ENCODE measurements around the gene XRCC1. TPM values are rescaled to one million over a fixed set of nuclear protein-coding genes. Genes with fewer than 3 reads are reported as not detected.

Gene XRCC1
- total and polyA plus RNA-seq, 2 of the 8 experiments (the other 6 are each of a cell fraction or from before 2014, with no cell fraction given): 42.5 to 44.4 TPM

DNA sequence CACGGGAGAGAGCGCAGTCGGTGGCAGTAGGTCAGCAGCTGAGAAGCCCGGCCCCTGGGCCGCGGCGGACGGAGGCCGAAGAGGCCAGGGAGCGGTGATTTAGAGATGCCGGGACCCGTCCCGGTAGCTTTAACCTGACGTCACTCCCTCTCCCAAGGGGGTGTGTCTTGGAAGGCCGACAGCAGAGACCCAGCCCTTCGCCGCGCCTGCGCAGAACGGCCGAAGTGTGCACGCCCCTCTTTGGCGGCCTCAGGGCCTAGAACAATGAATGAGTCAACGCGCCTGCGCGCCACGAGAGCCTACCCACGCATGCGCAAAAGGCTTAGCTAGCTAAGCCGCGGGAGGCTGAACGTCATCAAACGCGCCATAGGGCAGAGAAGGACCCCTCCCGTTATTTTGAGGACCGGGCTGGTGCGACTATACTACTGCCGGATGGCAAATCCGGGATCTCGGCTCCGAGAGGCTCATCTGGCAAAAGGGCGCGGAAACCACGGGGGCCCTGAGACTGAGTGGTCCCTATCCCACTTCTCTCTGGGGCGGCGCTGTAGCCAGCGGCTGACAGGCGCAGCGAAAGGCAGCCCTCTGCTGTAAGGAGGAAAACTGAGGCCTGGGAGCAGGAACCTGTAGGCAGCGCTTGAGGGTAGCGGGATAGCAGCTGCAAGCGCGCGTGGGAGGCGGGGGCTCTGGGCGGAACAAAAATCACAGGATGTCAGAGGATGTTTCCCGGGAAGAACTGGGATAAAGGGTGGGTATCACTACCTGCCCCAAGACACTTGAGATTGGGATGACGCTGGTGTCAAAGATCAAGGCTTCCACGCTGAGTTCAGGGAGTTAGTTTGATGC is 20.9 kb upstream of the XRCC1 start, which contains the start of the genes IRGQ and ZNF576:
Gene IRGQ (minus strand): TSS at position 136 of the 843 bp plus-strand sequence. CDS start 796 bp downstream, outside the sequence.
Gene ZNF576 (plus strand): TSS at position 597 of the 843 bp plus-strand sequence. CDS start 514 bp downstream, outside the sequence.
- Histone ChIP-seq H3K27ac (ENCODE audit: low read depth, low read length) (peak within 1 kb of the TSS; percentile 97), H3K23ac (ENCODE audit: insufficient read length) (no peak within 1 kb of the TSS), H4K8ac (ENCODE audit: extremely low read depth, insufficient read depth, low read length) (peak within 1 kb of the TSS; percentile 97), H2BK20ac (ENCODE audit: low read length) (no peak within 1 kb of the TSS), H2BK15ac (ENCODE audit: low read length) (peak within 1 kb of the TSS; percentile 63; the same call in 1 of the 2 replicates), H2BK12ac (ENCODE audit: low read depth, low read length) (no peak within 1 kb of the TSS; the same call in 1 of the 2 replicates), H3K4me1 (replicated peaks in 1 of 4; ENCODE audit: control insufficient read depth in 3 of 4, insufficient read depth in 4 of 4, low read length in 3 of 4) (peaks cover 2 to 6% (median 3%) of the 10 kb centered on the region in 4 experiments; a peak in 6 of 7 replicates), H3K14ac (ENCODE audit: insufficient read length) (no peak within 1 kb of the TSS), H4K20me1 (replicated peaks in 1 of 2; ENCODE audit: control insufficient read depth in 1 of 2, insufficient read depth in 2 of 2, low read length in 2 of 2) (peaks cover 0 to 3% of the 10 kb centered on the region in 2 experiments), H3K4me3 (ENCODE audit: extremely low read depth in 1 of 4, insufficient read depth in 2 of 4, low read depth in 3 of 4, low read length in 4 of 4) (peak within 1 kb of the TSS; percentile 79 to 90 (median 86)), H3K4me2 (ENCODE audit: insufficient read depth in 1 of 2, low read depth in 2 of 2, low read length in 2 of 2) (peak within 1 kb of the TSS; percentile 89 to 98), H2BK5ac (ENCODE audit: low read depth, low read length) (peak within 1 kb of the TSS; percentile 90), H3K18ac (ENCODE audit: extremely low read depth, low read length) (peak within 1 kb of the TSS; percentile 78), H3K56ac (replicated peaks; ENCODE audit: insufficient read length, low read depth, low read length) (peak within 1 kb of the TSS; percentile 56), H3K79me1 (ENCODE audit: low read depth, low read length) (peaks cover 7% of the 10 kb centered on the region), H3K79me2 (ENCODE audit: control insufficient read depth in 1 of 2, insufficient read depth in 2 of 2, low read length in 2 of 2) (peaks cover 5 to 20% of the 10 kb centered on the region in 2 experiments), H3K36me3 (ENCODE audit: control insufficient read depth in 2 of 4, insufficient read depth in 4 of 4, low read length in 3 of 4) (peaks cover 5 to 21% (median 12%) of the 10 kb centered on the region in 4 experiments; a peak in 6 of 8 replicates), H2AFZ (ENCODE audit: low read length) (peak within 1 kb of the TSS; percentile 93; the same call in 1 of the 2 replicates), H2BK120ac (replicated peaks; ENCODE audit: low read depth, low read length) (no peak within 1 kb of the TSS), H4K5ac (ENCODE audit: insufficient read length, low read depth, low read length) (peak within 1 kb of the TSS; percentile 77), H3K9ac (replicated peaks in 1 of 4; ENCODE audit: extremely low read depth in 1 of 4, low read depth in 3 of 4, low read length in 3 of 4) (peak within 1 kb of the TSS; percentile 60 to 94 (median 86)), H3K23me2 (ENCODE audit: low read depth, low read length) (peaks cover 16% of the 10 kb centered on the region; the same call in 1 of the 2 replicates), H4K91ac (replicated peaks; ENCODE audit: insufficient read length, low read length) (no peak within 1 kb of the TSS), H3K4ac (replicated peaks; ENCODE audit: insufficient read length, low read depth, low read length) (no peak within 1 kb of the TSS), H3K9me3 (ENCODE audit: insufficient read depth in 2 of 2, low read depth in 1 of 2, low read length in 1 of 2) (no peaks in the 10 kb centered on the region), H2AK5ac (ENCODE audit: low read depth, low read length) (peak within 1 kb of the TSS; percentile 61; the same call in 1 of the 2 replicates), H3K27me3 (replicated peaks in 1 of 4; ENCODE audit: control insufficient read depth in 3 of 4, extremely low read depth in 1 of 4, insufficient read depth in 3 of 4, low read length in 3 of 4) (no peaks in the 10 kb centered on the region)
- FAIRE-seq (peak; percentile 89), DNase-seq (ENCODE audit: low read depth in 1 of 2, low spot score in 2 of 2) (peak; percentile 100)
- ChIA-PET CTCF (ENCODE audit: partially characterized antibody) (interaction anchor here (0.6 to 6.5 kb wide), 14 partner anchors 9 to 285 kb away, joined by 3 to 92 read pairs (median 17); partner anchors contain the start of genes ETHE1 and ZNF575), POLR2A (ENCODE audit: partially characterized antibody) (interaction anchor here (0.8 to 3.9 kb wide), 15 partner anchors 10 to 72 kb away, joined by 3 to 36 read pairs (median 4); partner anchors contain the start of genes PINLYP, XRCC1 and ZNF575)
- 1% methylated on average over 60 of the region's 60 CpGs; no CpG with 5 or more reads in 1 of the 2 experiments for WGBS, 2 experiments (ENCODE audit: extremely low coverage in 1 of 2, insufficient coverage in 1 of 2, insufficient read length in 1 of 2, insufficient replicate concordance in 2 of 2, low coverage in 1 of 2, low lambda C conversion rate in 2 of 2, missing lambda C conversion rate in 1 of 2)
- peak; percentile 79 for TF ChIP-seq ATF3 (IDR thresholded peaks at IDR 0.05; ENCODE audit: insufficient read depth, low read depth, low read length)
- TF ChIP-seq GTF2F1 (IDR thresholded peaks at IDR 0.05; ENCODE audit: borderline replicate concordance, low read depth, low read length): 0 out of 2 replicates have a peak, but pooled peaks have one; percentile 15
- TF ChIP-seq CBX5 (IDR thresholded peaks at IDR 0.05; ENCODE audit: low read depth, low read length): no peak
- no peak for TF ChIP-seq SIRT6 (IDR thresholded peaks at IDR 0.05; ENCODE audit: low read length)
- peak; percentile 71 for TF ChIP-seq POLR2AphosphoS5 (IDR thresholded peaks at IDR 0.05; ENCODE audit: low read depth, low read length)
- peak; percentile 25 to 67; a peak in 2 of 4 replicates for TF ChIP-seq SIN3A (conservative IDR thresholded peaks at IDR 0.05 in 1 of 2, IDR thresholded peaks at IDR 0.05 in 1 of 2; ENCODE audit: low read depth in 1 of 2, low read length in 2 of 2)
- peak; percentile 80 for TF ChIP-seq JUND (IDR thresholded peaks at IDR 0.05; ENCODE audit: low read length)
- no peak for TF ChIP-seq CHD2 (IDR thresholded peaks at IDR 0.05; ENCODE audit: low read length)
